22Rv1 (cell line): Measurements from ENCODE around the gene KRTAP3-2.

Source experiments
- H3K27ac ChIP-seq: fragments of 450-650 bp; 2 replicates; pipeline ENCODE4 v1.5.1; 2017
- CTCF ChIP-seq: fragments of 450-650 bp; IDR thresholded peaks from 2 replicates; pipeline ENCODE4 v1.5.1; 2017; ENCODE audit warnings: mild to moderate bottlenecking
- ZFX ChIP-seq: fragments of 450-650 bp; IDR thresholded peaks from 2 replicates; pipeline ENCODE4 v1.6.1; 2017; ENCODE audit warnings: antibody characterized with exemption, borderline replicate concordance

Gene KRTAP3-2

GRCh38 chr17:41026715-41027471 lies 27.2 kb upstream of the KRTAP3-2 start, which contains the start of gene KRTAP1-5:
KRTAP1-5 (minus strand) TSS chr17:41027208; CDS start chr17:41027155, 53 bp downstream.
- TF ChIP-seq ZFX (no peak), CTCF (no peak)
- no peak within 1 kb of the TSS for H3K27ac ChIP-seq

GRCh38 chr17:41024697-41025096 lies 25.0 kb upstream of the KRTAP3-2 start:
- no peak overlapping the region for H3K27ac ChIP-seq
- TF ChIP-seq CTCF (no peak), ZFX (no peak)

- H3K27ac ChIP-seq: no peak overlapping the region
- TF ChIP-seq ZFX: no peak
- no peak for TF ChIP-seq CTCF
Measured at GRCh38 chr17:41020336-41020735, 20.6 kb upstream of the KRTAP3-2 start.

- no peak for TF ChIP-seq CTCF
- no peak for TF ChIP-seq ZFX
- H3K27ac ChIP-seq: no peak overlapping the region
Measured at GRCh38 chr17:41019415-41019814, 19.7 kb upstream of the KRTAP3-2 start.

GRCh38 chr17:41018541-41018940 lies 18.8 kb upstream of the KRTAP3-2 start:
- TF ChIP-seq ZFX (no peak), CTCF (no peak)
- no peak overlapping the region for H3K27ac ChIP-seq

GRCh38 chr17:41016578-41017215 lies 17.0 kb upstream of the KRTAP3-2 start:
- no peak for TF ChIP-seq ZFX
- no peak for TF ChIP-seq CTCF
- no peak overlapping the region for H3K27ac ChIP-seq

GRCh38 chr17:41015454-41015853 lies 15.7 kb upstream of the KRTAP3-2 start:
- TF ChIP-seq CTCF: no peak
- no peak overlapping the region for H3K27ac ChIP-seq
